ENCODE results near the gene MDC1.

The MDC1 gene

DNA sequence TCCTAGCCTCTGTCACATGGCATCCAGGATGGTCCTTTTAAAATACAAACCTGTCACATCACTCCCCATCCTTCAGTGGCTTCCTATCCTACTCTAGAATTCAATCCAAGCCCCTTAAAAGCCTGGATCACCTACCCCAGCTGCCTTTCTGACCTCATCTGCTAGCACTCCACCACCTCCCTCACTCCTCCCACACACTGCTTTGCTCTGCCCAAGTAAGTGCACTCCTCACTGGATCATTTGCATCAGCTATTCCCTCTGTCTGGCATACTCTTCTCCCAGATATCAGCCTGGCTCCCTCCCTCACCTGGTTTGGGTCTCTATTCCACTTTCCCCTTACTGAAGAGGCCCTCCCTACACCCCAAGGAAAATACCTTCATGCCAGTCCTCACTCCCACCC, 59.6 kb downstream of the MDC1 start:
- TF ChIP-seq, protein P1, sequence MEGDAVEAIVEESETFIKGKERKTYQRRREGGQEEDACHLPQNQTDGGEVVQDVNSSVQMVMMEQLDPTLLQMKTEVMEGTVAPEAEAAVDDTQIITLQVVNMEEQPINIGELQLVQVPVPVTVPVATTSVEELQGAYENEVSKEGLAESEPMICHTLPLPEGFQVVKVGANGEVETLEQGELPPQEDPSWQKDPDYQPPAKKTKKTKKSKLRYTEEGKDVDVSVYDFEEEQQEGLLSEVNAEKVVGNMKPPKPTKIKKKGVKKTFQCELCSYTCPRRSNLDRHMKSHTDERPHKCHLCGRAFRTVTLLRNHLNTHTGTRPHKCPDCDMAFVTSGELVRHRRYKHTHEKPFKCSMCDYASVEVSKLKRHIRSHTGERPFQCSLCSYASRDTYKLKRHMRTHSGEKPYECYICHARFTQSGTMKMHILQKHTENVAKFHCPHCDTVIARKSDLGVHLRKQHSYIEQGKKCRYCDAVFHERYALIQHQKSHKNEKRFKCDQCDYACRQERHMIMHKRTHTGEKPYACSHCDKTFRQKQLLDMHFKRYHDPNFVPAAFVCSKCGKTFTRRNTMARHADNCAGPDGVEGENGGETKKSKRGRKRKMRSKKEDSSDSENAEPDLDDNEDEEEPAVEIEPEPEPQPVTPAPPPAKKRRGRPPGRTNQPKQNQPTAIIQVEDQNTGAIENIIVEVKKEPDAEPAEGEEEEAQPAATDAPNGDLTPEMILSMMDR (IDR thresholded peaks at IDR 0.05; ENCODE audit: low read depth, low read length) = no peak
- no peak for DNase-seq (ENCODE audit: extremely low read depth, low read depth)

GRCh38 chr6:30656513-30656912, 60.6 kb downstream of the MDC1 start:
- TF ChIP-seq, protein P1 (IDR thresholded peaks at IDR 0.05; ENCODE audit: low read depth, low read length) = no peak
- DNase-seq (ENCODE audit: extremely low read depth, low read depth) = no peak

DNA sequence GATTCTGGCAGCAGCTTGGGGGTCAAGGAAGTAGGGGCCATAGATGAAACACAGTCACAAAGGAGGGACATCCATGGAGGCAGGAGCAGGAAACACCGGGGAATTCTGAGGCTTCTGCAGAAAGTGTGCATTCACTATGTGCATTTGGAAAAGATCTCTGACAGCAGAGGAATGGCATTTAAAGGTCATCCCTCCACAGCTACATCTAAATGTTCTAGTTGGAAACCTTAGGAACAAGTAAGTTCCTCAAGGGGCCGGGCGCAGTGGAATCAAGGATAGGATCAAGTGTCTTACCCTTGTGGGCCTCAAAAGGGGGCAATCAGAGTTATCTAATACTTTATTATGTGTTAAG, 61.4 kb downstream of the MDC1 start:
- no peak for DNase-seq (ENCODE audit: extremely low read depth, low read depth)
- TF ChIP-seq, protein P1 (IDR thresholded peaks at IDR 0.05; ENCODE audit: low read depth, low read length) = no peak

GRCh38 chr6:30654798-30655742, 62.0 kb downstream of the MDC1 start:
- TF ChIP-seq, protein P1 (IDR thresholded peaks at IDR 0.05; ENCODE audit: low read depth, low read length) = no peak
- no peak for DNase-seq (ENCODE audit: extremely low read depth, low read depth)

DNA sequence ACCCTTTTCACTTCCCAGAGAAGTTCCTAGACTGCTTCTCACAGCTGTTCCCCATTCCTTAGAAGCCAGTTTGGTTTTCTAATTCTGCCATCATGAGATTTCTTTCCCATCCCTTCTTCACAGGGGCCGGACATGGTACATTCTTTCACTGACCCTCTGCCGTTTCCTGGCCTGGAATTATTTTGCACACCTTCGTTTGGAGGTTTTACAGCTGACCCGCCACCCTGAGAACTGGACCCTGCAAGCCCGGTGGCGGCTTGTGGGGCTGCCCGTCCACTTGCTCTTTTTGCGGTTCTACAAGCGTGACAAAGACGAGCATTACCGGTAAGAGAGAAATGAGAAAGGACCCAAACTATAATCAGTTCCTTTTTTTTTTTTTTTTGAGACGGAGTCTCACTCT, 65.9 kb downstream of the MDC1 start:
- TF ChIP-seq, protein P1 (IDR thresholded peaks at IDR 0.05; ENCODE audit: low read depth, low read length) = no peak
- DNase-seq (ENCODE audit: extremely low read depth, low read depth) = no peak
